ENCODE results near the gene FAM3D. TPM values are rescaled to one million over a fixed set of nuclear protein-coding genes. Genes with fewer than 3 reads are reported as not detected.

The FAM3D gene
- polyA plus RNA-seq, 1 of the 3 experiments (the other 2 are of a cell fraction): not detected

GRCh38 chr3:58658508-58658907, 8.1 kb downstream of the FAM3D start:
- H3K4me3 ChIP-seq (ENCODE audit: low read depth in 2 of 2, low read length in 1 of 2): no peak overlapping the region
- no peaks in the 10 kb centered on the region for H3K79me2 ChIP-seq (ENCODE audit: insufficient read depth)
- no peaks in the 10 kb centered on the region for H3K9me2 ChIP-seq
- H3K9ac ChIP-seq: no peak overlapping the region
- H3K4me1 ChIP-seq (ENCODE audit: control insufficient read depth in 1 of 2, insufficient read depth in 2 of 2, low read depth in 1 of 2, low read length in 1 of 2): no peaks in the 10 kb centered on the region
- H3K9me3 ChIP-seq: no peaks in the 10 kb centered on the region
- 70% methylated on average over 2 of the region's 4 CpGs for WGBS (ENCODE audit: low lambda C conversion rate)
- TF ChIP-seq SMC3 (IDR thresholded peaks at IDR 0.05; ENCODE audit: low read depth, low read length): no peak
- TF ChIP-seq, protein P1, sequence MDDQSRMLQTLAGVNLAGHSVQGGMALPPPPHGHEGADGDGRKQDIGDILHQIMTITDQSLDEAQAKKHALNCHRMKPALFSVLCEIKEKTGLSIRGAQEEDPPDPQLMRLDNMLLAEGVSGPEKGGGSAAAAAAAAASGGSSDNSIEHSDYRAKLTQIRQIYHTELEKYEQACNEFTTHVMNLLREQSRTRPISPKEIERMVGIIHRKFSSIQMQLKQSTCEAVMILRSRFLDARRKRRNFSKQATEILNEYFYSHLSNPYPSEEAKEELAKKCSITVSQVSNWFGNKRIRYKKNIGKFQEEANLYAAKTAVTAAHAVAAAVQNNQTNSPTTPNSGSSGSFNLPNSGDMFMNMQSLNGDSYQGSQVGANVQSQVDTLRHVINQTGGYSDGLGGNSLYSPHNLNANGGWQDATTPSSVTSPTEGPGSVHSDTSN (IDR thresholded peaks at IDR 0.05): no peak
- no peak for TF ChIP-seq FOXJ3 (CRISPR knock-in tag; IDR thresholded peaks at IDR 0.05)
- no peak for TF ChIP-seq TAF1 (IDR thresholded peaks at IDR 0.05; ENCODE audit: borderline replicate concordance, low read depth, low read length)
- TF ChIP-seq MXI1 (IDR thresholded peaks at IDR 0.05; ENCODE audit: low read depth, low read length): no peak
- no peak for TF ChIP-seq JUND (IDR thresholded peaks at IDR 0.05)
- TF ChIP-seq SIN3A (IDR thresholded peaks at IDR 0.05; ENCODE audit: borderline replicate concordance, low read depth, low read length): no peak
- TF ChIP-seq RCOR1 (IDR thresholded peaks at IDR 0.05; ENCODE audit: low read length): no peak
- no peak for TF ChIP-seq TCF12 (IDR thresholded peaks at IDR 0.05)
- no peak for TF ChIP-seq NFIC (IDR thresholded peaks at IDR 0.05; ENCODE audit: borderline replicate concordance)
- TF ChIP-seq, protein P2, sequence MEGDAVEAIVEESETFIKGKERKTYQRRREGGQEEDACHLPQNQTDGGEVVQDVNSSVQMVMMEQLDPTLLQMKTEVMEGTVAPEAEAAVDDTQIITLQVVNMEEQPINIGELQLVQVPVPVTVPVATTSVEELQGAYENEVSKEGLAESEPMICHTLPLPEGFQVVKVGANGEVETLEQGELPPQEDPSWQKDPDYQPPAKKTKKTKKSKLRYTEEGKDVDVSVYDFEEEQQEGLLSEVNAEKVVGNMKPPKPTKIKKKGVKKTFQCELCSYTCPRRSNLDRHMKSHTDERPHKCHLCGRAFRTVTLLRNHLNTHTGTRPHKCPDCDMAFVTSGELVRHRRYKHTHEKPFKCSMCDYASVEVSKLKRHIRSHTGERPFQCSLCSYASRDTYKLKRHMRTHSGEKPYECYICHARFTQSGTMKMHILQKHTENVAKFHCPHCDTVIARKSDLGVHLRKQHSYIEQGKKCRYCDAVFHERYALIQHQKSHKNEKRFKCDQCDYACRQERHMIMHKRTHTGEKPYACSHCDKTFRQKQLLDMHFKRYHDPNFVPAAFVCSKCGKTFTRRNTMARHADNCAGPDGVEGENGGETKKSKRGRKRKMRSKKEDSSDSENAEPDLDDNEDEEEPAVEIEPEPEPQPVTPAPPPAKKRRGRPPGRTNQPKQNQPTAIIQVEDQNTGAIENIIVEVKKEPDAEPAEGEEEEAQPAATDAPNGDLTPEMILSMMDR (IDR thresholded peaks at IDR 0.05): no peak
- TF ChIP-seq, protein P3, sequence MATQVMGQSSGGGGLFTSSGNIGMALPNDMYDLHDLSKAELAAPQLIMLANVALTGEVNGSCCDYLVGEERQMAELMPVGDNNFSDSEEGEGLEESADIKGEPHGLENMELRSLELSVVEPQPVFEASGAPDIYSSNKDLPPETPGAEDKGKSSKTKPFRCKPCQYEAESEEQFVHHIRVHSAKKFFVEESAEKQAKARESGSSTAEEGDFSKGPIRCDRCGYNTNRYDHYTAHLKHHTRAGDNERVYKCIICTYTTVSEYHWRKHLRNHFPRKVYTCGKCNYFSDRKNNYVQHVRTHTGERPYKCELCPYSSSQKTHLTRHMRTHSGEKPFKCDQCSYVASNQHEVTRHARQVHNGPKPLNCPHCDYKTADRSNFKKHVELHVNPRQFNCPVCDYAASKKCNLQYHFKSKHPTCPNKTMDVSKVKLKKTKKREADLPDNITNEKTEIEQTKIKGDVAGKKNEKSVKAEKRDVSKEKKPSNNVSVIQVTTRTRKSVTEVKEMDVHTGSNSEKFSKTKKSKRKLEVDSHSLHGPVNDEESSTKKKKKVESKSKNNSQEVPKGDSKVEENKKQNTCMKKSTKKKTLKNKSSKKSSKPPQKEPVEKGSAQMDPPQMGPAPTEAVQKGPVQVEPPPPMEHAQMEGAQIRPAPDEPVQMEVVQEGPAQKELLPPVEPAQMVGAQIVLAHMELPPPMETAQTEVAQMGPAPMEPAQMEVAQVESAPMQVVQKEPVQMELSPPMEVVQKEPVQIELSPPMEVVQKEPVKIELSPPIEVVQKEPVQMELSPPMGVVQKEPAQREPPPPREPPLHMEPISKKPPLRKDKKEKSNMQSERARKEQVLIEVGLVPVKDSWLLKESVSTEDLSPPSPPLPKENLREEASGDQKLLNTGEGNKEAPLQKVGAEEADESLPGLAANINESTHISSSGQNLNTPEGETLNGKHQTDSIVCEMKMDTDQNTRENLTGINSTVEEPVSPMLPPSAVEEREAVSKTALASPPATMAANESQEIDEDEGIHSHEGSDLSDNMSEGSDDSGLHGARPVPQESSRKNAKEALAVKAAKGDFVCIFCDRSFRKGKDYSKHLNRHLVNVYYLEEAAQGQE (IDR thresholded peaks at IDR 0.05; ENCODE audit: low read depth, low read length): no peak
- no peak for TF ChIP-seq EZH2phosphoT487 (IDR thresholded peaks at IDR 0.05; ENCODE audit: borderline replicate concordance, low read depth)
- no peak for TF ChIP-seq EP300 (IDR thresholded peaks at IDR 0.05; ENCODE audit: borderline replicate concordance in 1 of 2, low read depth in 1 of 2, low read length in 1 of 2)
- no peak for TF ChIP-seq FOXM1 (IDR thresholded peaks at IDR 0.05; ENCODE audit: low read depth)
- no peak for TF ChIP-seq MEF2A (IDR thresholded peaks at IDR 0.05; ENCODE audit: borderline replicate concordance, low read depth)
- no peak for TF ChIP-seq FOSL2 (IDR thresholded peaks at IDR 0.05; ENCODE audit: borderline replicate concordance, low read depth)
- peaks cover 17% of the 10 kb centered on the region; the same call in 1 of the 2 replicates for H3K27me3 ChIP-seq (ENCODE audit: insufficient read depth)
- no peak overlapping the region for H3K4me2 ChIP-seq
- no peak overlapping the region for H3K27ac ChIP-seq (ENCODE audit: low read depth in 2 of 2, low read length in 1 of 2)
- ChIA-PET CTCF (interaction anchor here (1.1 to 2.7 kb wide), 4 partner anchors 13 to 92 kb away, joined by 3 to 11 read pairs (median 4); no protein-coding TSS in a partner anchor), POLR2A (no interaction called here)
- no peak overlapping the region for H2AFZ ChIP-seq (ENCODE audit: low read depth)
- DNase-seq: no peak
- no peaks in the 10 kb centered on the region for H3K36me3 ChIP-seq (replicated peaks in 1 of 2; ENCODE audit: control insufficient read depth in 1 of 2, insufficient read depth in 2 of 2, low read length in 1 of 2)
- no peaks in the 10 kb centered on the region for H4K20me1 ChIP-seq (ENCODE audit: insufficient read depth)
- H3F3A ChIP-seq (replicated peaks; ENCODE audit: insufficient read depth): no peaks in the 10 kb centered on the region

Measured in SK-N-SH (cell line).